Epithelial cell of proximal tubule (primary cell): ENCODE results near the gene PHLDB1. TPM values are rescaled to one million over a fixed set of nuclear protein-coding genes. Genes with fewer than 3 reads are reported as not detected.

Experiments used
- DNase-seq: peaks from one replicate; pipeline ENCODE4 v3.0.0-alpha.2; 2011; ENCODE audit warnings: low read depth
- H3K4me3 ChIP-seq: 2 replicates; pipeline ENCODE4 v1.5.1; 2011; ENCODE audit warnings: low read depth, mild to moderate bottlenecking, low read length
- total RNA-seq: library from RNA; depleted of rRNA; stranded (reverse); fragments of >200 nt; gene quantifications from 2 replicates; pipeline ENCODE4 v1.2.3, GENCODE V29; 2015
- TF ChIP-seq, protein P1 (sequence below): conservative IDR thresholded peaks from 2 replicates; pipeline ENCODE4 v1.5.1; 2012; ENCODE audit warnings: low read depth, mild to moderate bottlenecking, low read length

PHLDB1 gene
- total RNA-seq, 1 donor from 2014 or later: 49.8 TPM

DNA sequence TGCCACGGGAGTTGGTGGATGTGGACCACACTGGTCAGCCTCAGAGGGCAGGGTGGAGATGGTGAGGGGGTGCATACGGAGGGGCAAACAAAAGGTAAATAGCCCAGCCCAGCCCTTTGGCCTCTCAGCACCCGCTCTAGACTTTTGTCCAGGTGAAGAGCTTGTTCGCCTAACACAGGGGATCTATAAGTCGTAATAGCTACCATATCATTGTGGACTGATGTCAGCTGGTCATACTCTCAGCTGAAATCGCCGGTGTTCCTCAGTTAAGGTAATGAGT, 99.1 kb downstream of the PHLDB1 start:
- TF ChIP-seq, protein P1, sequence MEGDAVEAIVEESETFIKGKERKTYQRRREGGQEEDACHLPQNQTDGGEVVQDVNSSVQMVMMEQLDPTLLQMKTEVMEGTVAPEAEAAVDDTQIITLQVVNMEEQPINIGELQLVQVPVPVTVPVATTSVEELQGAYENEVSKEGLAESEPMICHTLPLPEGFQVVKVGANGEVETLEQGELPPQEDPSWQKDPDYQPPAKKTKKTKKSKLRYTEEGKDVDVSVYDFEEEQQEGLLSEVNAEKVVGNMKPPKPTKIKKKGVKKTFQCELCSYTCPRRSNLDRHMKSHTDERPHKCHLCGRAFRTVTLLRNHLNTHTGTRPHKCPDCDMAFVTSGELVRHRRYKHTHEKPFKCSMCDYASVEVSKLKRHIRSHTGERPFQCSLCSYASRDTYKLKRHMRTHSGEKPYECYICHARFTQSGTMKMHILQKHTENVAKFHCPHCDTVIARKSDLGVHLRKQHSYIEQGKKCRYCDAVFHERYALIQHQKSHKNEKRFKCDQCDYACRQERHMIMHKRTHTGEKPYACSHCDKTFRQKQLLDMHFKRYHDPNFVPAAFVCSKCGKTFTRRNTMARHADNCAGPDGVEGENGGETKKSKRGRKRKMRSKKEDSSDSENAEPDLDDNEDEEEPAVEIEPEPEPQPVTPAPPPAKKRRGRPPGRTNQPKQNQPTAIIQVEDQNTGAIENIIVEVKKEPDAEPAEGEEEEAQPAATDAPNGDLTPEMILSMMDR: no peak
- H3K4me3 ChIP-seq: no peak overlapping the region
- DNase-seq: no peak

Other genes starting within 250 kb of the PHLDB1 start
- gene UBE4A, start 248.0 kb upstream of the PHLDB1 start, total RNA-seq: 27.3 and 39.3 TPM in 2 replicates
- 82.7 and 86.8 TPM in 2 replicates for gene ATP5MG, start 206.0 kb upstream of the PHLDB1 start, total RNA-seq
- gene KMT2A, start 171.1 kb upstream of the PHLDB1 start, total RNA-seq: 27.2 and 42.1 TPM in 2 replicates
- 1.6 TPM in 1 of 2 replicates, not detected in the other for gene TTC36, start 80.1 kb upstream of the PHLDB1 start, total RNA-seq
- gene TMEM25, start 76.4 kb upstream of the PHLDB1 start, total RNA-seq: 25.4 and 40.5 TPM in 2 replicates
- gene IFT46, start 41.7 kb upstream of the PHLDB1 start, total RNA-seq: 13.5 and 15.8 TPM in 2 replicates
- 88.7 and 111 TPM in 2 replicates for gene ARCN1, start 35.2 kb upstream of the PHLDB1 start, total RNA-seq
- not detected in 2 replicates for gene TREH, start 72.0 kb downstream of the PHLDB1 start, total RNA-seq
- gene DDX6, start 183.5 kb downstream of the PHLDB1 start, total RNA-seq: 32.6 and 36.5 TPM in 2 replicates